HL-60 (cell line): ENCODE data around the gene DYNC2LI1.

Experiments
- CTCF ChIP-seq: IDR thresholded peaks from one replicate; pipeline ENCODE4 v1.5.1; 2011; ENCODE audit warnings: low read length, control low read depth, inconsistent platforms; ENCODE audit not compliant: insufficient read depth
- GABPA ChIP-seq: IDR thresholded peaks from 2 replicates; pipeline ENCODE4 v1.6.1; 2012; ENCODE audit warnings: low read depth
- POLR2AphosphoS5 ChIP-seq: IDR thresholded peaks from 2 replicates; pipeline ENCODE4 v1.6.1; 2012; ENCODE audit warnings: low read depth
- REST ChIP-seq: IDR thresholded peaks from 2 replicates; pipeline ENCODE4 v1.6.1; 2012; ENCODE audit warnings: low read depth; ENCODE audit not compliant: insufficient replicate concordance

GRCh38 chr2:43745457-43745856, 28.4 kb upstream of the DYNC2LI1 start:
- no peak for TF ChIP-seq POLR2AphosphoS5
- no peak for TF ChIP-seq CTCF
- TF ChIP-seq REST, result no peak
- no peak for TF ChIP-seq GABPA
